NCI-H1417 treated with DMSO at 0.1 percent for 48 hours (cell line): ENCODE data around the gene CRYZ.
A peak's percentile ranks its signal among the peaks of the same experiment; 100 is the strongest.
"Not testable (repeated sequence)": the region's sequence is repeated elsewhere in the genome, so short reads cannot be mapped to it uniquely, and the experiment has no call there.

ENCODE experiments used
- DNase-seq: peaks from one replicate; lab custom pipeline; 2025; lab: John Stamatoyannopoulos, UW

The CRYZ gene

DNA sequence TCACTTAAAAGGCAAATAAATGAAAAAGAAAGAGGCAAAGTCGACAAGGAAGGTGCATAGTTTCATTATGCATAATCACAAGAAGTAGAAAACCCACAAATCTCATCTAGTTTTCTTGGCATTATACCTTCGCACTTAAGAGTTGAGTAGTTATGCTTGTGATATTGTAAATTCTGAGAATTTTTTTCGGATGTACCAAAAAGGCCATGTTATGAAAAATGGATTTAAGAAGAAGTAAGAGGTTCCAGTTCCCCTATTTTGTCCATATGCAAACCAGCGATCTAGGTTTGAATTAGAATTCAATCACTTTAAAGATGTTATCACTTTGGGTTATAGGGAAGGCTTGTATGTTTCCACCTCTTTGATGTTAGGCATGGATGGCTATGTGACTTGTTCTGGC is 51.4 kb downstream of the CRYZ start:
- no peak for DNase-seq

DNA sequence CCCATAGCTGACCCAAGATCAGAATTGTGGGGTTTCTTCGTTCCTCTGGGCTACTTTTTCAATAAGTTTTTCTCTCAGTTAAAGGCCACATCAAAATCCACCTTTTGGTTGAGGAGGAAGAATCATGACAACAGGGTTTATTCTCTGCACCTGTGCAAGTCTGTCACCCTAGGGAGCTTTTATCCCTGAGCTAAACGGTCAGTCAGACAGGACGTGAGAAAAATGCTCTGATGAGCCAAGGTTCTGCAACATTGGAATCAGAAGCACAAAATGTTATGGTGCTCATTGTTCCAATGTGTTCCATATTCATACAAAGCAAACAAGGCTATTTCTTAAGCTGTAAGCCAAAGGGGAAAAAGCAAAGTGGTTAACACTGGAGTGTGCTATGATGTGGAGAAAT is 51.8 kb downstream of the CRYZ start:
- DNase-seq: no peak

GRCh38 chr1:74679811-74680210 is 53.0 kb downstream of the CRYZ start:
- DNase-seq: no peak

GRCh38 chr1:74677926-74678325 is 54.9 kb downstream of the CRYZ start:
- DNase-seq: no peak

DNA sequence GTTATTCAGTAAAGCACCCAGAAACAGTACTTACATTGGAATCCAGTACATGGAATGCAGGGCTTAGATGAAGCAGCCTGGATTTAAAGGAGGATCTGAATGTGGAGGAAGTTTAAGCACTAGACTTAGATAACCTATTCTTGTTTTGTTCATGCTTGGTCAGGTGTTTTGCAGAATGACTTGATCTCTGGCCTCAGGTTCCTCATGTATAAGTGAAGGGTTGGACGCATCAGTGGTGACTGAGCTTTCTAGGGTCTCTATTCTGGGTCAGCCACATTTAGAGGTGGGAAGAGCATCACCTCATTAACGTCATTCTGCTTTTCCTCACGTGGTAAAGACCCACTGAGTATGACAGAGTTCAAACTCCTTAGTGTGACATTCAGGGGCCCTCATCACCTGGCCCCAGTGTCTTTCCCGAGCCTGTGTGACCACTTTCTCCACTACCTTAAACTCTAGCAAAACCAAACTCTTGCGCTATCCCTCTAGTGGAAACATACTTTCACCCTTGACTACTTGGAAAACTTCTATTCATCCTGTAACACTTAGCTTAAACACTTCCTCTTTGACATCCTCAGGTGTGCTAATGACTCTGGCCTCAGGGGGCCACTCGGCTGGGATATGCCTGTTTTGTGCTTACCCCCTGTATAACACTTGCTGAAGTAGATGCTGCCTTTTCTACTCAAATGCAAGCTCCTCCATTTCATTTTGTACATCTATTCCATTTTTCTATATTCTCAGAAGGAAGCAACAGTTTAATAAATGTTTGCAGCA is 58.4 kb downstream of the CRYZ start:
- no peak for DNase-seq

GRCh38 chr1:74673351-74674111 is 59.3 kb downstream of the CRYZ start, which contains the start of gene ERICH3:
ERICH3 (minus strand) TSS chr1:74673792; CDS start chr1:74673519, 273 bp downstream.
- peak; percentile 50 for DNase-seq

DNA sequence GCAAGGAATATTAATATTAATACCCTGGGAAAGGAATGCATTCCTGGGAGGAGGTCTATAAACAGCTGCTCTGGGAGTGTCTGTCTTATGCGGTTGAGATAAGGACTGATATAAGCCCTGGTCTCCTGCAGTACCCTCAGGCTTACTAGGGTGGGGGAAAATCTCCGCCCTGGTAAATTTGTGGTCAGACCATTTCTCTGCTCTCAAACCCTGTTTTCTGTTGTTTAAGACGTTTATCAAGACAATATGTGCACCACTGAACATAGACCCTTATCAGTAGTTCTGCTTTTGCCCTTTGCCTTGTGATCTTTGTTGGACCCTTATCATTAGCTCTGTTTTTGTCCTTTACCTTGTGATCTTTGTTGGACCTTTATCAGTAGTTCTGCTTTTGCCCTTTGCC is 62.0 kb downstream of the CRYZ start:
- DNase-seq: not testable (repeated sequence)
